NCI-H128 (cell line): Measurements from ENCODE around the gene CTIF.

Experiments
- DNase-seq: peaks from one replicate; lab custom pipeline; 2025; ENCODE audit not compliant: unreplicated experiment; lab: John Stamatoyannopoulos, UW

CTIF gene

GRCh38 chr18:48839819-48840490, 301.1 kb downstream of the CTIF start:
- no peak for DNase-seq

GRCh38 chr18:48840491-48840877, 301.7 kb downstream of the CTIF start:
- no peak for DNase-seq

DNA sequence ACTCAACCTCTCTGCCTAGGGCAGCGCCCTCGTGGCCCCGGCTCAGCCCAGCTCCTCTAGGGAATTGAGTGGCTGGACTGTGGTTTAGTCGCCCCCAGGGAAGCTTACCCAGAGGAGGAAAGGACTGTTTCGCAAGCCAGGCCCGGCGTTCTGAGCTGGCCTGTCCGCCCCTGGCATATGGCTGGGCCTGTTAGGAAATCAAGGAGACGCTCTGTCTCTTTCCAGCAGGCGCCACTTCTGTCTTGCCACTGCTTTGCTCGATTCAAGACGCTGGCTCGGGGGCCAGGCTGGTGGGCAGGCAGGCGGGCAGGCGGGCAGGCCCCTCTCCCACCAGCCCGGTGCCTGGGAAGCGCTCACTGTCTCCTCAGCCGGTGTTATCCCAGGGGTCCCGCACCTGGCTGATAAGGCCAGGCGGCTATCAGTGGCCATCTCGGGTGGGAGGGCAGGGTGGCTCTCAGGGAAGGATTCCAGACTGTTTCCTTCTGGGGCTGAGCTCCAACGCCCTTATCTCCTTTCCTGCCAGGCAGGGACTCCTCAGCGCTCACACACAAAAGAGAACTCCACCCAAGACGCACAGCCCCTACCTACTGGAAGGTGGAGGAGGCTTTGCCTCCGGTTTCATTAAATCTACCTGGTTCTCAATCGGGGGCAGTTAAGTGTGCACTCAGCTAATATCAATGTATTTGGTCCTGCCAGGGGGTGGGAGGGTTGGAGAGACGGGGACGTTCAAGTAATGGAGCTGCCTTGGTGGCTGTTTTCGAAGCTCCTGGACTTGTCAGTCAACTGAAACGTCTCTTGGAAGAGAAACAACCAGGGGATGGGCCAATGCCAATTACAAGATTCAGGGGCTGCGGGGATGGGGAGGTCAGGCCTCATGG, 302.8 kb downstream of the CTIF start:
- no peak for DNase-seq

- DNase-seq: no peak
These were observed 303.6 kb downstream of the CTIF start for GRCh38 chr18:48842259-48843061.

- DNase-seq: no peak
These were observed 304.3 kb downstream of the CTIF start for GRCh38 chr18:48843162-48843561.

DNA sequence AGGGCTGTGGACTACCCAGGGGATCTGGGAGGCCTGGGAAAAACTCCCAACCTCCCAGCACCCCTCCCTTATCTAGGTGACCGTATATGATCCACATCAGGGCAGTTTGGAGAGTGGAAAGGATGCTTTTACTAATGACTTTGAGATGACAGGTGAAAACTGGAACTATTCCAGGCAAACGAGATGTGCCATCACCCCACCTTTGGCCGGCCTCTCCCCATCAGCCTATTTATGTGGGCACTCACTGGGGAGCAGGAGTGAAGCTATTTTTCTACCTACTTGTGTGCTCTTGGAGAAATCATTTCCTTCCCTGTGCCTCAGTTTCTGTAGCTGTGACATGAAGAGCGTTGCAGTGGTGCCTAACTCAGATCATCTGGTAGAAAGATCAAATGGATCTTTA, 304.8 kb downstream of the CTIF start:
- DNase-seq: no peak

DNA sequence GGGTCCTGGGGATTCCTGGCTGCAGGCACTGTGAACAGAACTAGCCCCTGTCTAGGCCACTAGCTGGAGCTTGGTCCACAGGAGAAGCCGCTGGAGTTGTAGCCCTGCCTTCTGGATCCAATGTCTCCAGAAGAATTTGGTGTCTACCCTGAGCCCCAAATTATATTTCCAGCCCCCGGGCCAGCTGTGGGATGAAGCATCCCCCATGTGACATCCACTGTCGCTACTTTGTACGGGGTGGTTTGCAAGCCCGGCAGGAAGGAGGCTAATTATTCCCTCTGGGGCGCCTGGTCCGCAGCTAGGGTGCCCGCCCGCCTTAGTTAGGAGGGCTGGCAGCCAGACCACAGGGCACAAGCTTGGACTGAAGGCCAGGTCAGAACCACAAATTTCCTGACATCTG, 305.4 kb downstream of the CTIF start:
- DNase-seq: no peak

- DNase-seq: no peak
These were observed 306.3 kb downstream of the CTIF start for GRCh38 chr18:48845174-48845573.

- DNase-seq: no peak
These were observed 307.6 kb downstream of the CTIF start for GRCh38 chr18:48846423-48846932.

- no peak for DNase-seq
These were observed 309.1 kb downstream of the CTIF start for GRCh38 chr18:48847807-48848486.

GRCh38 chr18:48848641-48849143, 309.9 kb downstream of the CTIF start:
- no peak for DNase-seq

GRCh38 chr18:48850822-48851598, 312.2 kb downstream of the CTIF start:
- DNase-seq: no peak

DNA sequence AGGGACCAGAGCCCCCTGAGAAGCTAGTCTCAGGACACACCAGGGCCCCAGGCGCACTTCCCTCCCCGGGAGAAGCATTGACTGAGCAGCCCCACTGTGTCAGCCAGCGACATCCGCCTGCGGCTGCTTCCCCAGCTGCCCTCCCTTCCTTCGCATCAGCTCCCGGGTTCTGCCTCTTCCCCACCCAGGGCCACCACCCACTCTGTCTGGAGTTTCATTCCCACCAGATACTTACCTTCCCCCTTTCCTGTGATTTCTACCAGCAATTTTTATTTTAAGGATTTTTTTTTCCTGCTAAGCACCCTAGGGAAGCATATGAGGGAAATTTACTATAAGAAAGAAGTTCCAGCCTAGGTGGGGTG, 312.7 kb downstream of the CTIF start:
- no peak for DNase-seq

DNA sequence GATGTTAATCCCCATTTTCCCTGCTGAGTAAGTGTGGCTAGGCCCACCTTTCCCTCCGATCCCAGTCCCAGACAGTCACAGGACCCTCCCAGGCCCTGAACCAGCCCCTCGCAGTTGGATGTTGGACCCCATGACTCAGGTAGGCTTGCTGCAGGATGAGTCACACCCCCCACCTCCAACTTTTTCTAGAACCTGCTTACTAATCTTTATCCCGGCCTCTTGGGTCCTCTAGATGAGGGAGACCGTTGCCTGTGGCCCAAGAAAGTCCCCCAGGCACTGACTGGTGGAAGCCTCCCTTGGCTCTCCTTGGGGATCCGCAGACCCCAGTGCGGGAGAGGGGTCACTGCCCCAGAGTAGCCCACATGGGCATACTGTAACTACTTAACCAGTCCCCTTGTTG, 313.5 kb downstream of the CTIF start:
- no peak for DNase-seq

DNA sequence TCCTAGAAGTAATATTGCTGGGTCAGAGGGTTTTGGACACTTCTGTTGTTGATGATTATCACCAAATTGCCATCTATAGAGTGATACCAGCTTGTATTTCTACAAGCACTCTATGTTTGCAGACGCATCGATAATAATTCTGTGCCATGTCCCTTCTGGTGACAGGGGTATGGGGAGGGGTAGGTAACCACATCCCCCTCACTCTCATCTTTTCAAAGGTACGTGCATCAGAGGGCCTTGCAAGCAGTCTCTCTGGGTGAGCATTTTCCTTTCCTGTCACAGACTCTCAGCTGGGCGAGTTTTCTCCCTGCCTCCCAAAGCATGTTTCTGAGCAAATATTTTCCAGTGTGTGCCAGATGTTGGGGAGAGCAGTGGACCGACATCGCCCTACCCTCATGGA, 314.0 kb downstream of the CTIF start:
- no peak for DNase-seq

GRCh38 chr18:48853588-48853987, 314.8 kb downstream of the CTIF start:
- DNase-seq: no peak

- no peak for DNase-seq
These were observed 315.9 kb downstream of the CTIF start for GRCh38 chr18:48854780-48855179.

- DNase-seq: no peak
These were observed 316.9 kb downstream of the CTIF start for GRCh38 chr18:48855422-48856377.
